ENCODE measurements around the gene CDH18.

CDH18 gene

GRCh38 chr5:19531374-19531952, 456.5 kb downstream of the CDH18 start:
- no peak overlapping the region for H3K4me3 ChIP-seq (ENCODE audit: low read depth, low read length)
- TF ChIP-seq, protein P1, sequence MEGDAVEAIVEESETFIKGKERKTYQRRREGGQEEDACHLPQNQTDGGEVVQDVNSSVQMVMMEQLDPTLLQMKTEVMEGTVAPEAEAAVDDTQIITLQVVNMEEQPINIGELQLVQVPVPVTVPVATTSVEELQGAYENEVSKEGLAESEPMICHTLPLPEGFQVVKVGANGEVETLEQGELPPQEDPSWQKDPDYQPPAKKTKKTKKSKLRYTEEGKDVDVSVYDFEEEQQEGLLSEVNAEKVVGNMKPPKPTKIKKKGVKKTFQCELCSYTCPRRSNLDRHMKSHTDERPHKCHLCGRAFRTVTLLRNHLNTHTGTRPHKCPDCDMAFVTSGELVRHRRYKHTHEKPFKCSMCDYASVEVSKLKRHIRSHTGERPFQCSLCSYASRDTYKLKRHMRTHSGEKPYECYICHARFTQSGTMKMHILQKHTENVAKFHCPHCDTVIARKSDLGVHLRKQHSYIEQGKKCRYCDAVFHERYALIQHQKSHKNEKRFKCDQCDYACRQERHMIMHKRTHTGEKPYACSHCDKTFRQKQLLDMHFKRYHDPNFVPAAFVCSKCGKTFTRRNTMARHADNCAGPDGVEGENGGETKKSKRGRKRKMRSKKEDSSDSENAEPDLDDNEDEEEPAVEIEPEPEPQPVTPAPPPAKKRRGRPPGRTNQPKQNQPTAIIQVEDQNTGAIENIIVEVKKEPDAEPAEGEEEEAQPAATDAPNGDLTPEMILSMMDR (IDR thresholded peaks at IDR 0.05; ENCODE audit: insufficient read depth, low read depth, low read length, missing control alignments): no peak

GRCh38 chr5:19519448-19519847, 468.6 kb downstream of the CDH18 start:
- TF ChIP-seq, protein P1 (IDR thresholded peaks at IDR 0.05; ENCODE audit: insufficient read depth, low read depth, low read length, missing control alignments): no peak
- no peak for DNase-seq (ENCODE audit: low read depth)
- no peak overlapping the region for H3K4me3 ChIP-seq (ENCODE audit: low read depth, low read length)

More at GRCh38 chr5:19531374-19531952, 456.5 kb downstream of the CDH18 start:
- DNase-seq (ENCODE audit: low read depth): no peak

- H3K4me3 ChIP-seq (ENCODE audit: low read depth, low read length): no peak overlapping the region
- no peak for DNase-seq (ENCODE audit: low read depth)
- TF ChIP-seq, protein P1 (IDR thresholded peaks at IDR 0.05; ENCODE audit: insufficient read depth, low read depth, low read length, missing control alignments): no peak
Measured at GRCh38 chr5:19498852-19499251, 489.1 kb downstream of the CDH18 start.

DNA sequence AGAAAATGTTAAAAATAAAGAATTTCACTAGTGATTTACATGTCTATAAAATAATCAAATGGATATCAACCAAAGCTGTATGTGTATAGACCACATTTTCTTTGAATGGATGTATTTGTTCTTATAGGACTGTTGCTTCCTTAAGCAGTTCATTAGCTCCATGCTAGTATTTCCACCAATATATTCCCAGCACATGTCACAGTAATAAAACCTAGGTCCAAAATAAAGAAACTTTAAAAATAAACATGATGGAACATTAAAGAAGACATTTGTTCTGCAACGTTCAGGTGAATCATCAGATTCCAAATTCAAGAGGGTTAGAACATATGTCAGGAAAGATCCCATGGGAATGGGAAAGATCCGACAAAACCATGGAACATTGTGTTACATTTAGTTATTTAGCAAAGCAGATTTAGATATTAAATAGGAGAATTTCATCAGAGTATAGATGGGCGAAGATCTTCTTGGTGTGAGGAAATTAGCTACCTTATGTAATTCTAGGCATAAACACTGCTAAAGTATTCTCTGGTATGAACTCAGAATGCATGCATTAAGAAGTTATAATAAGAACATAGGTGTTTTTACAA, 490.7 kb downstream of the CDH18 start:
- TF ChIP-seq, protein P1 (IDR thresholded peaks at IDR 0.05; ENCODE audit: insufficient read depth, low read depth, low read length, missing control alignments): no peak
- no peak for DNase-seq (ENCODE audit: low read depth)
- H3K4me3 ChIP-seq (ENCODE audit: low read depth, low read length): no peak overlapping the region

- H3K4me3 ChIP-seq (ENCODE audit: low read depth, low read length): no peak overlapping the region
- no peak for DNase-seq (ENCODE audit: low read depth)
- TF ChIP-seq, protein P1 (IDR thresholded peaks at IDR 0.05; ENCODE audit: insufficient read depth, low read depth, low read length, missing control alignments): no peak
Measured at GRCh38 chr5:19496056-19496455, 491.9 kb downstream of the CDH18 start.

DNA sequence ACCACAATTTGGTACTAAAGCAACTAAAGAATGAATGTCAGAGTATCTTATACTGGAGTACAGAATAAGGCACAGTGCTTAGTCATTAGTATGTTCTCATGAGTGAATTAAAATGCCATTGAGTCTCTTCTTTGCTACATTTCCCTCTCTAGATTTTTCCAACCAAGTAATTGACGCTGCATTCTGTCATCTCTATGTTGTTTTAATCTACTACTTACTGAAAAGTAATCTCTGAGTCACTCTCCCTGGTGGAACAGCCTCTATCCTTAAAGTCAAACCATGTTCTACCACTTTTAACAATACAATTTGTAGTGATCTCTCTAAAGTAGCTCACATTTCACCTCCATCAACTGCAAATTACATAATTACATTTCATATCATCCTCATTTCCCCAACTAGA, 495.1 kb downstream of the CDH18 start:
- DNase-seq (ENCODE audit: low read depth): no peak
- TF ChIP-seq, protein P1 (IDR thresholded peaks at IDR 0.05; ENCODE audit: insufficient read depth, low read depth, low read length, missing control alignments): no peak
- no peak overlapping the region for H3K4me3 ChIP-seq (ENCODE audit: low read depth, low read length)

DNA sequence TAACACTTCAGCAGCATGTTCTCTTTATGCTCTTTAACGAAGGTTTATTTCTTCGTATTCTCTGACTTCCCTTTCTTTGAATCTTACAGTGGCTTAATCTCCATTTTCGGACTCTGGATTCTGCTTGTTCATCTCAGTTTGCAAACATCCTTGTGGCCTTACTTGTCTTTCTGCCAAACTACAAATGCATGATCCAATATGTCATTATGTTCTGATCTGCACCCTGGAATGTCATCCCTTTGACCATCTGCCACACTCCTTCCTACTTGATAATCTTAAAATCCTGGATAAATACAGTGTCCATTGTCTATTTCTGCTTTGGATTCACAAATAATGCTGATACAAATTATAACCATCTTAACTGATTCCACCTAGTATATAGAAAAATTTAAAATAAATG, 499.2 kb downstream of the CDH18 start:
- H3K4me3 ChIP-seq (ENCODE audit: low read depth, low read length): no peak overlapping the region
- no peak for DNase-seq (ENCODE audit: low read depth)
- TF ChIP-seq, protein P1 (IDR thresholded peaks at IDR 0.05; ENCODE audit: insufficient read depth, low read depth, low read length, missing control alignments): no peak
